A673 (cell line): ENCODE measurements around the gene MSRB3. TPM values are rescaled to one million over a fixed set of nuclear protein-coding genes. Genes with fewer than 3 reads are reported as not detected.
A peak's percentile ranks its signal among the peaks of the same experiment; 100 is the strongest.

Experiments used
- BruUV-seq: library from RNA; stranded (reverse); fragments of 400-500 nt; replicated peaks from 2 replicates; lab custom pipeline; 2021; lab: Mats Ljungman, UMichigan
- CTCF ChIA-PET: fragments of 300-600 bp; sonication (Branson Sonifier 250); formaldehyde crosslinking; loops from one replicate; lab custom pipeline; 2022; ENCODE audit warnings: antibody characterized with exemption; lab: Charles Lee
- POLR2A ChIA-PET: fragments of 300-600 bp; sonication (Branson Sonifier 250); formaldehyde crosslinking; loops from one replicate; lab custom pipeline; 2022; ENCODE audit warnings: antibody characterized with exemption; ENCODE audit not compliant: low non-redundant PET; lab: Charles Lee
- DNase-seq: peaks from one replicate; pipeline ENCODE4 v3.0.0-alpha.2; 2015; ENCODE audit warnings: low spot score
- H3K27ac ChIP-seq: fragments of 200-600 bp; sonication (generic); 2 replicates; pipeline ENCODE4 v1.5.1; 2016; ENCODE audit warnings: mixed run types, low read depth, mild to moderate bottlenecking, mixed read lengths, antibody characterized with exemption, low read length; ENCODE audit not compliant: poor library complexity, severe bottlenecking
- H3K27me3 ChIP-seq: fragments of 200-600 bp; sonication (generic); replicated peaks from 2 replicates; pipeline ENCODE4 v1.6.1; 2017; ENCODE audit warnings: mixed run types, low read depth, mild to moderate bottlenecking, mixed read lengths, antibody characterized with exemption, low read length; ENCODE audit not compliant: insufficient read depth, poor library complexity
- H3K36me3 ChIP-seq: fragments of 200-600 bp; sonication (generic); 2 replicates; pipeline ENCODE4 v1.6.1; 2016; ENCODE audit warnings: mixed run types, mild to moderate bottlenecking, mixed read lengths, antibody characterized with exemption, low read length; ENCODE audit not compliant: insufficient read depth, poor library complexity, severe bottlenecking
- H3K4me1 ChIP-seq: fragments of 200-600 bp; sonication (generic); 2 replicates; pipeline ENCODE4 v1.6.1; 2017; ENCODE audit warnings: mixed run types, mild to moderate bottlenecking, mixed read lengths, antibody characterized with exemption, low read length; ENCODE audit not compliant: insufficient read depth, poor library complexity, severe bottlenecking
- H3K4me3 ChIP-seq: fragments of 200-600 bp; sonication (generic); 2 replicates; pipeline ENCODE4 v1.5.1; 2016; ENCODE audit warnings: low read depth, mixed run types, mild to moderate bottlenecking, mixed read lengths, low read length; ENCODE audit not compliant: poor library complexity, severe bottlenecking
- H3K9me3 ChIP-seq: fragments of 200-600 bp; sonication (generic); 2 replicates; pipeline ENCODE4 v1.6.1; 2016; ENCODE audit warnings: mixed run types, low read depth, mild to moderate bottlenecking, mixed read lengths, antibody characterized with exemption, low read length; ENCODE audit not compliant: poor library complexity, severe bottlenecking
- EZH2 ChIP-seq: fragments of 200-600 bp; sonication (generic); IDR thresholded peaks from 2 replicates; pipeline ENCODE4 v1.6.1; 2017; ENCODE audit warnings: borderline replicate concordance, low read depth, mild to moderate bottlenecking, mixed read lengths, antibody characterized with exemption, low read length; ENCODE audit not compliant: poor library complexity, severe bottlenecking
- intact Hi-C: fragments of 100-400 bp; cut with micrococcal nuclease; formaldehyde crosslinking; loops from one replicate; pipeline ENCODE4 v1.10.0; 2022; ENCODE audit not compliant: unreplicated experiment
- total RNA-seq: library from RNA; stranded (reverse); gene quantifications from 2 replicates; pipeline ENCODE4 v1.2.3, GENCODE V29; 2021
- TF ChIP-seq, protein P1 (sequence below): fragments of 300-800, 200-600 bp; sonication (generic); conservative IDR thresholded peaks from 2 replicates; pipeline ENCODE4 v1.5.1; 2017; ENCODE audit warnings: low read depth, mild to moderate bottlenecking, antibody characterized with exemption, low read length, moderate library complexity, mixed read lengths

MSRB3 gene
- total RNA-seq, 1 experiment from 2014 or later, result 2.1 TPM

DNA sequence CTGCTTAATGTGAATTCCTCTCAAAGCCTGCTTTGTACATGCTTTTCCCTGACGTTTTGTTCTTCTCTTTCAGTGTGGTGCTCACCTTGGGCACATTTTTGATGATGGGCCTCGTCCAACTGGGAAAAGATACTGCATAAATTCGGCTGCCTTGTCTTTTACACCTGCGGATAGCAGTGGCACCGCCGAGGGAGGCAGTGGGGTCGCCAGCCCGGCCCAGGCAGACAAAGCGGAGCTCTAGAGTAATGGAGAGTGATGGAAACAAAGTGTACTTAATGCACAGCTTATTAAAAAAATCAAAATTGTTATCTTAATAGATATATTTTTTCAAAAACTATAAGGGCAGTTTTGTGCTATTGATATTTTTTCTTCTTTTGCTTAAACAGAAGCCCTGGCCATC, 184.6 kb downstream of the MSRB3 start:
- POLR2A ChIA-PET, result no interaction called here
- Histone ChIP-seq H3K36me3 (no peaks in the 10 kb centered on the region), H3K4me1 (no peaks in the 10 kb centered on the region), H3K4me3 (no peak overlapping the region), H3K27ac (no peak overlapping the region), H3K27me3 (no peaks in the 10 kb centered on the region), H3K9me3 (no peaks in the 10 kb centered on the region)
- intact Hi-C loops, result no loop called here
- CTCF ChIA-PET, result no interaction called here
- TF ChIP-seq, protein P1, sequence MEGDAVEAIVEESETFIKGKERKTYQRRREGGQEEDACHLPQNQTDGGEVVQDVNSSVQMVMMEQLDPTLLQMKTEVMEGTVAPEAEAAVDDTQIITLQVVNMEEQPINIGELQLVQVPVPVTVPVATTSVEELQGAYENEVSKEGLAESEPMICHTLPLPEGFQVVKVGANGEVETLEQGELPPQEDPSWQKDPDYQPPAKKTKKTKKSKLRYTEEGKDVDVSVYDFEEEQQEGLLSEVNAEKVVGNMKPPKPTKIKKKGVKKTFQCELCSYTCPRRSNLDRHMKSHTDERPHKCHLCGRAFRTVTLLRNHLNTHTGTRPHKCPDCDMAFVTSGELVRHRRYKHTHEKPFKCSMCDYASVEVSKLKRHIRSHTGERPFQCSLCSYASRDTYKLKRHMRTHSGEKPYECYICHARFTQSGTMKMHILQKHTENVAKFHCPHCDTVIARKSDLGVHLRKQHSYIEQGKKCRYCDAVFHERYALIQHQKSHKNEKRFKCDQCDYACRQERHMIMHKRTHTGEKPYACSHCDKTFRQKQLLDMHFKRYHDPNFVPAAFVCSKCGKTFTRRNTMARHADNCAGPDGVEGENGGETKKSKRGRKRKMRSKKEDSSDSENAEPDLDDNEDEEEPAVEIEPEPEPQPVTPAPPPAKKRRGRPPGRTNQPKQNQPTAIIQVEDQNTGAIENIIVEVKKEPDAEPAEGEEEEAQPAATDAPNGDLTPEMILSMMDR, result no peak
- no peak for TF ChIP-seq EZH2
- no TSS peak for BruUV-seq
- no peak for DNase-seq

DNA sequence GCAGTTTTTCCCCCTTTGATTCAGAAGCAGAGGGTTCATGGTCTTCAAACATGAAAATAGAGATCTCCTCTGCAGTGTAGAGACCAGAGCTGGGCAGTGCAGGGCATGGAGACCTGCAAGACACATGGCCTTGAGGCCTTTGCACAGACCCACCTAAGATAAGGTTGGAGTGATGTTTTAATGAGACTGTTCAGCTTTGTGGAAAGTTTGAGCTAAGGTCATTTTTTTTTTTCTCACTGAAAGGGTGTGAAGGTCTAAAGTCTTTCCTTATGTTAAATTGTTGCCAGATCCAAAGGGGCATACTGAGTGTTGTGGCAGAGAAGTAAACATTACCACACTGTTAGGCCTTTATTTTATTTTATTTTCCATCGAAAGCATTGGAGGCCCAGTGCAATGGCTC, 185.1 kb downstream of the MSRB3 start:
- Histone ChIP-seq H3K9me3 (no peaks in the 10 kb centered on the region), H3K4me1 (no peaks in the 10 kb centered on the region), H3K27ac (no peak overlapping the region), H3K27me3 (no peaks in the 10 kb centered on the region), H3K4me3 (no peak overlapping the region), H3K36me3 (no peaks in the 10 kb centered on the region)
- CTCF ChIA-PET, result no interaction called here
- BruUV-seq, result no TSS peak
- intact Hi-C loops, result no loop called here
- POLR2A ChIA-PET, result no interaction called here
- TF ChIP-seq, protein P1, result no peak
- no peak for TF ChIP-seq EZH2
- DNase-seq, result no peak

DNA sequence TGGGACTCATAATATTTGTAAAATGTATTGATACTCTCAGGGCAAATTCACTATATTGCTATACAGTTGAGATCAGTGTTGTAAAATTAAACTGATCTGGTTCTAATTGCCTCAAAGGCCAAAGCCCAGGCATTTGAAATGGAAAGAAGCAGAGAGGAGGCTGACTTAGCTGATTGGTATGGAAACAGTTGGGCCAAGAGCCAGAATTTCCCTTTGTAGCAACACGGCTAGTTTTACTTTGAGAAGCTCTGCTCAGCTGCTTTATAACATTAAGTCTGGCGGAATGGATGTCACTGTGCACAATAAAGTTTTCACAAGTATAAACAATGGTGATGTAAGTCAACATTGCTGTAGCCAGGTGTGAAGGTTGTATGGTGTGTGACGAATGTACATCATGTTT, 186.4 kb downstream of the MSRB3 start:
- intact Hi-C loops, result no loop called here
- Histone ChIP-seq H3K27ac (no peak overlapping the region), H3K4me3 (no peak overlapping the region), H3K9me3 (no peaks in the 10 kb centered on the region), H3K4me1 (no peaks in the 10 kb centered on the region), H3K36me3 (no peaks in the 10 kb centered on the region), H3K27me3 (no peaks in the 10 kb centered on the region)
- ChIA-PET POLR2A (no interaction called here), CTCF (no interaction called here)
- DNase-seq, result peak; percentile 6
- BruUV-seq, result no TSS peak
- TF ChIP-seq, protein P1, result no peak
- no peak for TF ChIP-seq EZH2
